HG03196 (cell line): ENCODE measurements around the gene PRICKLE3.
A peak's percentile ranks its signal among the peaks of the same experiment; 100 is the strongest.
"Not testable (repeated sequence)": the region's sequence is repeated elsewhere in the genome, so short reads cannot be mapped to it uniquely, and the experiment has no call there.

Source experiments
- ATAC-seq: cut with Tn5 transposase; IDR thresholded peaks from one replicate; pipeline ENCODE4 v1.9.1; 2021; ENCODE audit not compliant: unreplicated experiment

The PRICKLE3 gene

DNA sequence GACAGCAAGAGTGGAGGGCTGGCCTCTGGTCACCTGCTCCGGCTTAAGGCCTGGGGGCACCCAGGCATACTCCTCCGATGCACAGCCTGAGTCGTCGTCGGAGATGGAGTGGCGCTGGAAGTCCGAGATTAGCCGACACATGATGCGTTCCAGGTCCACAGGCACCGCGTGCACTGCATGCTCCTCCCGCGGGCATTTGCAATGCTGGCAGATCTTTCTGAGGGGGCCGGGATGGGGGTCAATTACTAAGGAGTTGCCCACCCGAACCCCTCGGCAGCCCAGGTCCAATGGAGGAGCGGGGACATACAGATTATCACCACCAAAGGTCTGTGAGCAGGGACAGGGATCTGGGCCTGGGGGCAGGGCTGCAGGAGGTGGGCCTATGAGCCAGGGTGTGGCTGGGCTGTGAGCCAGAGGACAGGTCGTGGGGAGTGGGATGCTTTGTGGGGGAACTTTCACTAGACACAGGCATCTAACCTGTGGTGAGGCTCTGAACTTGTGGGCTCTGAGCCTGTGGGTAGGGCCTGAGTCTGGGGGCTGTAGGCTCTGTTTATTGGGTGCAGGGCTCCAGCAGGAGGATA lies 2.4 kb downstream of the PRICKLE3 start:
- no peak for ATAC-seq

DNA sequence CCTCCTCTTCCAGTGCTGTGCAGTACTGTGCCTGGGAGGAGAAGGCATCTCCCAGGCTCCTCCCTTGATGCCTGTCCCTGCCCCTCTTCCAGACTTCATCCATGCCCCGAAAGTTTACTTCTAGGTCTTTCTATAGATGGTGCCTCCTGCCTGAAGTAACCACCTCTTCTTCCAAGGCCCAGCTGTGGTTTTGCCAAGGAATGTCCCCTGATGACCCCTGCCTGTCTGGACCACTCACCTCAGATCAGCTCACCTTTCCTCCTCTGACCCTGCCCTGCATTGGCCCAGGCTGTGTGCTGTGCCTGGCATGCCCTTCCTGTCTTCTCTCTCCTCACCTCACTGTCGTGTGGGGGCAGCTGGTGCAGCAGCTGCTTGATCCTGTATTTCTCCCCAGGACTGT lies 6.8 kb downstream of the PRICKLE3 start:
- ATAC-seq, result no peak

- ATAC-seq, result no peak
These were observed 7.6 kb downstream of the PRICKLE3 start for GRCh38 chrX:49178537-49178936.

- ATAC-seq, result no peak
These were observed 8.2 kb downstream of the PRICKLE3 start for GRCh38 chrX:49177873-49178480.

GRCh38 chrX:49177338-49177833 lies 8.8 kb downstream of the PRICKLE3 start:
- ATAC-seq, result no peak

GRCh38 chrX:49176421-49177326 lies 9.5 kb downstream of the PRICKLE3 start:
- no peak for ATAC-seq

GRCh38 chrX:49175435-49176274 lies 10.5 kb downstream of the PRICKLE3 start:
- no peak for ATAC-seq

- ATAC-seq, result no peak
These were observed 11.4 kb downstream of the PRICKLE3 start for GRCh38 chrX:49174723-49175122.

DNA sequence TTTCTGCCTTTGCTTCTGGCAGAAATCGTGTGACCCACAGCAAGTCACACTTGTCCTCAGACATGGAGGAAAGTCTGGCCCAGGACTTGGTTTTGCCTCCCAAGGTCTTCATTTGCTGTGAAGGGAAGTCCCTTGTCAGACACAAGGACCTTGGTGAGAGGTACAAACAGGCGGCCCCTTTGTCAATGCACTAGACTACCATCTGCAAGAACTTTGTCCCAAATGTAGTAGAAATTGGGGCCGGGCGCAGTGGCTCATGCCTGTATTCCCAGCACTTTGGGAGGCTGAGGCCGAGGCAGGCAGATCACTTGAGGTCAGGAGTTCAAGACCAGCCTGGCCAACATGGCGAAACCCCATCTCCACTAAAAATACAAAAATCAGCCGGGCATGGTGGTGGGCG lies 12.6 kb downstream of the PRICKLE3 start:
- not testable (repeated sequence) for ATAC-seq

DNA sequence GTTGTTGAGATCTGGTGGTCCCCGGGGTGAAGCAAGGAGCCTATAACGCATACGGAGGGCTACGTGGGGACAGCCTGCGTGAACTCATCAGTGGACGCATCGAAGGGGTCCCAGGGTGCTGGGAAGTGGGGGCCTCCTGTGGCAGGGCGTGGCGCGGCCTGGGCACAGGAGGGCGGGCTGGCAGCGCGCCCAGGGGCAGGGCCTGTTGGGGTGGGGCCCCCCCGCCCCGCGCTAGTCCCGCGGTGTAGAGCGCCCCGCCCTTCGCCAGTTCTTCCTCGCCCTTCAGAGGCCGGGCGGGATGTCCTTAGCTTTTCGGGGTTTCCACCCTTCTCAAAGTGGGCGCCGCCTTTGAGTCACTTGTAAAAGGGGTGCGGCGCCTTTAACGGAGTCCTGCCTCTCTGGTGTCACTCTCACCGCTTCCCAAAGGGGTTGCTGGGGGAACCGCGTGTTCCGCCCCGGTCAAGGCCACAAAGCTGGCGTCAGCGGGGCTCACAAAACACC lies 13.8 kb downstream of the PRICKLE3 start:
- peak; percentile 70 for ATAC-seq

DNA sequence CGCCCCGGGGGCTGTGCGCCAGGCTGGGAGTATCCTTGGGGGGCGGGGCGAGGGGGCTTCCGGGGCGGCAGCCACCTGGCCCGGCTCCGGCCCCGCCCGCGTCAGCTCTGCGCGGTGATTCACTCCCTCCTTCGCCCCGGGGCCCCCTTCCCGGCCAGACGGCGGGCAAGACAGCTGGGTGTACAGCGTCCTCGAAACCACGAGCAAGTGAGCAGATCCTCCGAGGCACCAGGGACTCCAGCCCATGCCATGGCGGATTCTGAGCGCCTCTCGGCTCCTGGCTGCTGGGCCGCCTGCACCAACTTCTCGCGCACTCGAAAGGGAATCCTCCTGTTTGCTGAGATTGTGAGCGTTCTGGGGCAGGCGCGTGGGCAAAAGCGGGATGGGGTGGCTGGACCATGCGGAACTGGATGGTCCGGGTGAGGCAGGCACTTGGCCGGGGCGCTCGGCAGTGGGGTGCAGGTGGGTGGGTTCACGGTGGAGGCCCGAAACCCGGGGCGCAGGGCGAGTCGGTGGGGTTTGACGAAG lies 14.4 kb downstream of the PRICKLE3 start, which contains the start of gene PLP2:
TSS of gene PLP2 (plus strand) at position 147 of the 528 bp plus-strand sequence. CDS start at position 250, 103 bp downstream.
- ATAC-seq, result peak; percentile 37

DNA sequence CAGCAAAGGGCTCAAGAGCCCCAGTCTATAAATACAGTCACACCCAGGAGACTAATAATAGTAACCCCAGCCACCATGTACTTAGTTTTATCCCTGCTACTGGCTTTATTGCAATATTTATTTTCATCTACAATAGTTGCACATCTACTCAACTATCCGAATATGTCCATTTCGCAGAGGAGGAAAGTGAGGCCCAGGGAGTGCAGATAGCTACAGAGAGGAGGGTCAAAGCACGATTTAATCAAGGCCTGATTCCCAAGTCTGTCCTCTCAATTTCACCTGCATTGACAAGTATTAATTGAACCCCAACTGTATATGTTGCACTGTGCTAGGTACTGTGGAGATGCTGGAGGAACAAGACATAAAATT lies 18.4 kb downstream of the PRICKLE3 start:
- no peak for ATAC-seq

DNA sequence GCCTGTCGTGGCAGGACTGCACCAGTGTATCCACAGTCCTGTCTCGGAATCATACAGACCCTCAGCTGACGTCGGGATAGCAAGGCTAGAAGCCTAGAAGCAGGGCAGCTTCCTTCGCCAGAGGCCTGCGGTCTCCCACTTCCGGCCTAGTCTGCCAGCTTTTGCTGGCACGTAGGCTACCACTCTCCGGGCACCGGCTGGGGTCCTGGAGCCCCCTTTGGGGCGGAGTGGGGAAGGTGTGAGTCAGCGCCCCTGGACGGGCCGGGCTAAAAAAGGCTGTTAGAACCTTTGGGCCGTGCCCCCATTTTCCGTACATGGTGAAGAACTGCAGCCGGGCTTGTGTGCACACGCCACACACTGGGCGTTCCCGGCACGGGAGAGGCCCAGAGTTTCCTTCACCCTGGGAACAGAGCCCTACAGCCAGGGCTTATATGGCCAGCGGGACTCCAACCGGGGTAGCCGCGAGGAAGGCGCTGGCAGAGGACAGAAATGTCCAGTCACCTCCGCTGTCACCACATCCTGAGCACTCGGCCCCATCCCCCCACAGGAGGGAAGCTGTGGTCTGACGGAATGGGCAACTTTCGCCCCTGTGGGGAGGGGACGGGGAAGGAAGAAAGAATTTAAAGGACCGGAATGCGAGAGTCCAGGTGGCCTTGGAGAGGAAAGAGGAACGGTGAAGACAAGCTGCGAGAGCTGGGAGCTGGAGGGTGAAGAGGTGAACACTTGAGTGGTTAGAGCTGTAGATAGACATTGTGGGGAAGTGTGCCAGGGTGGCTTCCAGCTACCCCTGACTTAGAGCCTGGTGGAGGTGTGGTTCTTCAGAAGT lies 19.0 kb downstream of the PRICKLE3 start:
- ATAC-seq, result peak; percentile 31

- ATAC-seq, result peak; percentile 40
These were observed 20.0 kb downstream of the PRICKLE3 start for GRCh38 chrX:49165901-49166881.

DNA sequence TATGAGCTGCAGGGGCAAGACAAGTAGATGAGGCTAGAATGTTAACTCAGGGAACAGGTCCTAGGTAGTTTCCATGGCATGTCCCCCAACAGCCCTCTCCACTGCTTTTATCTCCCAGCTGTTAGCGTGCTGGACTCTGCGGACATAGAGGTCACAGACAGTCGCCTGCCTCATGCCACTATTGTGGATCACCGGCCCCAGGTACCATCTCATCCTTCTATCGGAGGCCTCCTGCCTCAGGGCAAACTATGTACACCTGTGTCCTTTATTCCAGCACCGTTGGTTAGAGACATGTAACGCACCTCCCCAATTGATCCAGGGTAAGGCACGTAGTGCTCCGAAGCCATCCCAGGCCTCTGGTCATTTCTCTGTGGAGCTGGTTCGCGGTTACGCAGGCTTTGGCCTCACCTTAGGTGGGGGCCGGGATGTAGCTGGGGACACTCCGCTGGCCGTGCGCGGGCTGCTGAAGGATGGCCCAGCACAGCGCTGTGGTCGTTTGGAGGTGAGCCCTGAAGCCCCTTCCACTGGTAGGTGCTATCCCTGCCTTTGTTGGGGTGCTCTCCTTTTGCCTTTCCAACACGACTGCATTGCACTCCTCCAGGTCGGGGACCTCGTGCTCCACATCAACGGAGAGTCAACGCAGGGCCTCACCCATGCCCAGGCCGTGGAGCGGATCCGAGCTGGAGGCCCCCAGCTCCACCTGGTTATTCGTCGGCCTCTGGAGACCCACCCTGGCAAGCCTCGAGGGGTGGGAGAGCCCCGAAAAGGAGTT lies 21.4 kb downstream of the PRICKLE3 start:
- ATAC-seq, result no peak

GRCh38 chrX:49163555-49164419 lies 22.4 kb downstream of the PRICKLE3 start:
- peak; percentile 35 for ATAC-seq

DNA sequence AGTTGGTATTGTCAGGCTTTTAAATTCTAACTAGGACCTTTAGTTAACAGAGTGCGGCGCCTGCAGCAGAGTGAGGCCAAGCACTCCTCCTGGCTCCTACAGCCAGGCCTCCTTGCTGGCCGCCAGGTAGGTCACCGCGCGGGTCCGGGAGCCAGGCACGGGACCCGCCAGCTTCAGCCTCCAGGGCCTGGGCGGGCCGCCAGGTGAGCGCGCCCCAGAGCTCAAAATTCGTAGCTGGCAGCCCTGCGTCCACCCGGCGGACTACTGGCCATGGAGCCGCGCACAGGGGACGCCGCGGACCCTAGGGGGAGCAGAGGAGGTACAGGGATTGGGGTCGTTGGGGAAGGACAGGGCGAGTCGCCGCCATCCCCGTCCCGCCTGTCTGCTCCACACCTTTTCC lies 23.6 kb downstream of the PRICKLE3 start, which contains the start of gene MAGIX:
TSS of gene MAGIX (plus strand) at position 139 of the 400 bp plus-strand sequence. CDS start at position 271, 132 bp downstream.
- ATAC-seq, result no peak
